Mesenchymal stem cell (in vitro differentiated cells and primary cell): ENCODE data around the gene ECEL1.

Source experiments
- DNase-seq: peaks from one replicate; pipeline ENCODE4 v3.0.0-alpha.2; 2013
- H2AFZ ChIP-seq: one replicate; pipeline ENCODE4 v1.6.1; 2013; ENCODE audit warnings: low read depth, mild to moderate bottlenecking, control low read depth, inconsistent platforms, low read length, moderate library complexity
- H2AK5ac ChIP-seq: 2 replicates; pipeline ENCODE4 v1.6.1; 2013; ENCODE audit warnings: low read length, moderate library complexity, mild to moderate bottlenecking, inconsistent platforms; ENCODE audit not compliant: severe bottlenecking
- H2BK120ac ChIP-seq: one replicate; pipeline ENCODE4 v1.6.1; 2013; ENCODE audit warnings: low read depth, mild to moderate bottlenecking, inconsistent platforms, low read length, moderate library complexity
- H2BK12ac ChIP-seq, 2 experiments: one replicate each; pipeline ENCODE4 v1.6.1; 2013; ENCODE audit warnings: inconsistent platforms in 2 of 2, low read length in 2 of 2, mild to moderate bottlenecking in 2 of 2, moderate library complexity in 2 of 2, control low read depth in 1 of 2
- H2BK15ac ChIP-seq: one replicate; pipeline ENCODE4 v1.6.1; 2013; ENCODE audit warnings: mild to moderate bottlenecking, low read depth, inconsistent platforms; ENCODE audit not compliant: poor library complexity, severe bottlenecking
- H2BK5ac ChIP-seq: 2 replicates; pipeline ENCODE4 v1.6.1; 2013; ENCODE audit warnings: low read depth, mild to moderate bottlenecking, low read length, control low read depth, inconsistent platforms; ENCODE audit not compliant: poor library complexity, severe bottlenecking
- H3K14ac ChIP-seq, 2 experiments: one replicate each; pipeline ENCODE4 v1.6.1; 2013; ENCODE audit warnings: inconsistent platforms in 2 of 2, low read length in 2 of 2, control low read depth in 1 of 2, mild to moderate bottlenecking in 1 of 2, moderate library complexity in 1 of 2
- H3K18ac ChIP-seq, 2 experiments: one replicate each; pipeline ENCODE4 v1.6.1; 2013; ENCODE audit warnings: inconsistent platforms in 2 of 2, low read length in 2 of 2, control low read depth in 1 of 2, low read depth in 1 of 2, mild to moderate bottlenecking in 1 of 2
- H3K23ac ChIP-seq, 2 experiments: one replicate each; pipeline ENCODE4 v1.6.1; 2013; ENCODE audit warnings: inconsistent platforms in 2 of 2, low read length in 2 of 2, mild to moderate bottlenecking in 2 of 2, moderate library complexity in 2 of 2, control low read depth in 1 of 2
- H3K27ac ChIP-seq: 2 replicates; pipeline ENCODE4 v1.5.1; 2013; ENCODE audit warnings: mild to moderate bottlenecking, moderate library complexity, low read length, control low read depth, inconsistent platforms; ENCODE audit not compliant: poor library complexity, severe bottlenecking
- H3K27me3 ChIP-seq, 2 experiments: 2 replicates each; pipeline versions ENCODE4 v1.6.1 to v1.7.0; 2013; ENCODE audit warnings: low read length in 2 of 2, mild to moderate bottlenecking in 2 of 2, moderate library complexity in 2 of 2, control low read depth in 1 of 2, inconsistent platforms in 1 of 2; ENCODE audit not compliant: control insufficient read depth in 1 of 2, insufficient read depth in 1 of 2
- H3K36me3 ChIP-seq, 2 experiments: 2 replicates each; pipeline versions ENCODE4 v1.6.1 to v1.7.0; 2013; ENCODE audit warnings: low read length in 2 of 2, control low read depth in 1 of 2, inconsistent platforms in 1 of 2, low read depth in 1 of 2, mild to moderate bottlenecking in 1 of 2; ENCODE audit not compliant: insufficient read depth in 2 of 2, control insufficient read depth in 1 of 2
- H3K4ac ChIP-seq, 2 experiments: one replicate each; pipeline ENCODE4 v1.6.1; 2013; ENCODE audit warnings: inconsistent platforms in 2 of 2, low read length in 2 of 2, mild to moderate bottlenecking in 2 of 2, moderate library complexity in 2 of 2, control low read depth in 1 of 2, low read depth in 1 of 2
- H3K4me1 ChIP-seq: 2 replicates; pipeline ENCODE4 v1.6.1; 2013; ENCODE audit warnings: low read depth, low read length, control low read depth; ENCODE audit not compliant: control insufficient read depth, insufficient read depth
- H3K4me2 ChIP-seq: 2 replicates; pipeline ENCODE4 v1.6.1; 2013; ENCODE audit warnings: low read length, mild to moderate bottlenecking, inconsistent platforms; ENCODE audit not compliant: poor library complexity, severe bottlenecking
- H3K4me3 ChIP-seq, 2 experiments: 2 replicates each; pipeline versions ENCODE4 v1.5.1 to v1.7.0; 2013; ENCODE audit warnings: low read length in 2 of 2, mild to moderate bottlenecking in 2 of 2, control low read depth in 1 of 2, low read depth in 1 of 2; ENCODE audit not compliant: insufficient read depth in 1 of 2
- H3K79me1 ChIP-seq: replicated peaks from 2 replicates; pipeline ENCODE4 v1.6.1; 2013; ENCODE audit warnings: mild to moderate bottlenecking, control low read depth, low read length, inconsistent platforms; ENCODE audit not compliant: poor library complexity, severe bottlenecking
- H3K9ac ChIP-seq: 2 replicates; pipeline ENCODE4 v1.7.0; 2013; ENCODE audit warnings: mild to moderate bottlenecking, low read length, moderate library complexity
- H3K9me3 ChIP-seq: 2 replicates; pipeline ENCODE4 v1.7.0; 2013; ENCODE audit warnings: mild to moderate bottlenecking, low read length; ENCODE audit not compliant: control insufficient read depth
- H4K8ac ChIP-seq: one replicate; pipeline ENCODE4 v1.6.1; 2013; ENCODE audit warnings: inconsistent platforms, mild to moderate bottlenecking, low read length, moderate library complexity
- H4K91ac ChIP-seq: one replicate; pipeline ENCODE4 v1.6.1; 2013; ENCODE audit warnings: mild to moderate bottlenecking, low read length, inconsistent platforms
- WGBS: methylation state at CpG from one replicate; pipeline ENCODE4 v1.1.7; 2013; ENCODE audit warnings: mixed read lengths; 5-methylcytosine and 5-hydroxymethylcytosine counted together

Gene ECEL1

GRCh38 chr2:232503809-232504323 is 16.2 kb upstream of the ECEL1 start:
- Histone ChIP-seq H3K27me3 (peaks cover 77 to 94% of the 10 kb centered on the region in 2 experiments), H3K23ac (no peak overlapping the region), H3K18ac (no peak overlapping the region), H4K91ac (no peak overlapping the region), H3K9me3 (no peaks in the 10 kb centered on the region), H2AFZ (no peak overlapping the region), H2BK15ac (no peak overlapping the region), H4K8ac (no peak overlapping the region), H2BK12ac (no peak overlapping the region), H3K4me2 (no peak overlapping the region), H2BK5ac (no peak overlapping the region), H2BK120ac (no peak overlapping the region), H3K4me3 (no peak overlapping the region), H3K79me1 (no peaks in the 10 kb centered on the region), H3K4ac (no peak overlapping the region), H3K9ac (no peak overlapping the region), H3K36me3 (no peaks in the 10 kb centered on the region), H3K14ac (no peak overlapping the region), H3K4me1 (peaks cover 13% of the 10 kb centered on the region), H2AK5ac (no peak overlapping the region), H3K27ac (no peak overlapping the region)
- DNase-seq = no peak
- 22% methylated on average over 16 of the region's 16 CpGs for WGBS

- Histone ChIP-seq H3K4me1 (peaks cover 13% of the 10 kb centered on the region), H2BK15ac (no peak overlapping the region), H2AK5ac (no peak overlapping the region), H2BK5ac (no peak overlapping the region), H2BK120ac (no peak overlapping the region), H3K4me2 (peak overlapping the region; percentile 48), H3K18ac (no peak overlapping the region), H3K27me3 (peaks cover 76 to 94% of the 10 kb centered on the region in 2 experiments), H3K27ac (no peak overlapping the region), H3K36me3 (no peaks in the 10 kb centered on the region), H3K9me3 (no peaks in the 10 kb centered on the region), H3K23ac (no peak overlapping the region), H3K4me3 (no peak overlapping the region), H2BK12ac (no peak overlapping the region), H3K9ac (no peak overlapping the region), H3K79me1 (no peaks in the 10 kb centered on the region), H4K91ac (no peak overlapping the region), H2AFZ (no peak overlapping the region), H4K8ac (no peak overlapping the region), H3K4ac (no peak overlapping the region), H3K14ac (no peak overlapping the region)
- 1% methylated on average over 68 of the region's 75 CpGs for WGBS
- peak; percentile 37 for DNase-seq
These were observed 15.5 kb upstream of the ECEL1 start for GRCh38 chr2:232502911-232503808.

- H3K27ac ChIP-seq = no peak overlapping the region
- no peak overlapping the region for H3K4me3 ChIP-seq
- DNase-seq = no peak
- H4K8ac ChIP-seq = no peak overlapping the region
- peaks cover 76 to 96% of the 10 kb centered on the region in 2 experiments for H3K27me3 ChIP-seq
- no peak overlapping the region for H3K4ac ChIP-seq
- H2AK5ac ChIP-seq = no peak overlapping the region
- H2BK15ac ChIP-seq = no peak overlapping the region
- H3K4me1 ChIP-seq = peaks cover 13% of the 10 kb centered on the region
- H3K23ac ChIP-seq = peak overlapping the region in 1 of 2 experiments; percentile 84
- no peak overlapping the region for H2BK12ac ChIP-seq
- no peaks in the 10 kb centered on the region for H3K79me1 ChIP-seq
- H3K14ac ChIP-seq = no peak overlapping the region
- no peak overlapping the region for H4K91ac ChIP-seq
- H3K36me3 ChIP-seq = no peaks in the 10 kb centered on the region
- WGBS = 5% methylated on average over 20 of the region's 21 CpGs
- no peak overlapping the region for H2BK5ac ChIP-seq
- H3K9ac ChIP-seq = no peak overlapping the region
- no peak overlapping the region for H2BK120ac ChIP-seq
- no peak overlapping the region for H3K18ac ChIP-seq
- H2AFZ ChIP-seq = no peak overlapping the region
- H3K4me2 ChIP-seq = peak overlapping the region; percentile 3
- no peaks in the 10 kb centered on the region for H3K9me3 ChIP-seq
These were observed 14.9 kb upstream of the ECEL1 start for GRCh38 chr2:232502511-232502910.

GRCh38 chr2:232501794-232502390 is 14.3 kb upstream of the ECEL1 start:
- Histone ChIP-seq H3K14ac (no peak overlapping the region), H3K9ac (no peak overlapping the region), H2BK12ac (no peak overlapping the region), H4K8ac (no peak overlapping the region), H2AK5ac (no peak overlapping the region), H2BK5ac (no peak overlapping the region), H3K23ac (no peak overlapping the region), H2BK15ac (no peak overlapping the region), H3K18ac (no peak overlapping the region), H4K91ac (no peak overlapping the region), H3K79me1 (no peaks in the 10 kb centered on the region), H3K36me3 (no peaks in the 10 kb centered on the region), H3K9me3 (no peaks in the 10 kb centered on the region), H2AFZ (no peak overlapping the region), H3K4me2 (no peak overlapping the region), H3K27me3 (peaks cover 70 to 95% of the 10 kb centered on the region in 2 experiments), H3K4me1 (peaks cover 13% of the 10 kb centered on the region), H3K4ac (no peak overlapping the region), H2BK120ac (no peak overlapping the region), H3K27ac (no peak overlapping the region), H3K4me3 (no peak overlapping the region)
- no peak for DNase-seq
- 37% methylated on average over 10 of the region's 10 CpGs for WGBS
